Omental fat pad (tissue), 4 donors: ENCODE measurements around the gene ITPR1. TPM values are rescaled to one million over a fixed set of nuclear protein-coding genes. Genes with fewer than 3 reads are reported as not detected.

Experiments
- ATAC-seq: fragments of 150-250 bp; one replicate; pipeline ENCODE4 v1.9.1; 2016; ENCODE audit warnings: mild to moderate bottlenecking, moderate library complexity; ENCODE audit not compliant: low FRiP score
- DNase-seq: peaks from one replicate; pipeline ENCODE4 v3.0.0-alpha.2; 2019; ENCODE audit warnings: low spot score
- CTCF ChIP-seq, 3 donors: fragments of 450-650 bp; IDR thresholded peaks; one replicate each; pipeline ENCODE4 v1.5.1; 2016 to 2017; ENCODE audit warnings: antibody characterized with exemption in 3 of 3, mild to moderate bottlenecking in 3 of 3, moderate library complexity in 2 of 3
- total RNA-seq, 4 donors: library from RNA; depleted of rRNA; stranded (reverse); fragments of >200 nt; gene quantifications; one replicate each; pipeline ENCODE4 v1.1.0, GENCODE V29; 2016

Gene ITPR1
- total RNA-seq, 4 donors from 2014 or later = 38.3 to 58.5 (median 41.3) TPM

- no peak for TF ChIP-seq CTCF (IDR thresholded peaks at IDR 0.05)
- ATAC-seq = no peak
- DNase-seq = no peak
Observed at GRCh38 chr3:4852780-4853748, 359.9 kb downstream of the ITPR1 start.

GRCh38 chr3:4853749-4854140 is 360.6 kb downstream of the ITPR1 start:
- ATAC-seq (no peak), DNase-seq (no peak)
- no peak for TF ChIP-seq CTCF (IDR thresholded peaks at IDR 0.05)

- no peak for TF ChIP-seq CTCF (IDR thresholded peaks at IDR 0.05)
- no peak for ATAC-seq
Observed at GRCh38 chr3:4855676-4856075, 362.5 kb downstream of the ITPR1 start.

GRCh38 chr3:4856136-4856535 is 363.0 kb downstream of the ITPR1 start:
- no peak for DNase-seq
- no peak for ATAC-seq
- no peak for TF ChIP-seq CTCF (IDR thresholded peaks at IDR 0.05)

More at GRCh38 chr3:4855676-4856075, 362.5 kb downstream of the ITPR1 start:
- DNase-seq = no peak

- ATAC-seq (no peak), DNase-seq (no peak)
- no peak for TF ChIP-seq CTCF (IDR thresholded peaks at IDR 0.05)
Observed at GRCh38 chr3:4856564-4856963, 363.4 kb downstream of the ITPR1 start.

- DNase-seq (no peak), ATAC-seq (no peak)
- TF ChIP-seq CTCF (IDR thresholded peaks at IDR 0.05) = no peak
Observed at GRCh38 chr3:4856986-4857385, 363.8 kb downstream of the ITPR1 start.

GRCh38 chr3:4859788-4860187 is 366.6 kb downstream of the ITPR1 start:
- no peak for DNase-seq
- TF ChIP-seq CTCF (IDR thresholded peaks at IDR 0.05) = no peak
- ATAC-seq = no peak
